ENCODE data around the gene LRMDA.

LRMDA gene

DNA sequence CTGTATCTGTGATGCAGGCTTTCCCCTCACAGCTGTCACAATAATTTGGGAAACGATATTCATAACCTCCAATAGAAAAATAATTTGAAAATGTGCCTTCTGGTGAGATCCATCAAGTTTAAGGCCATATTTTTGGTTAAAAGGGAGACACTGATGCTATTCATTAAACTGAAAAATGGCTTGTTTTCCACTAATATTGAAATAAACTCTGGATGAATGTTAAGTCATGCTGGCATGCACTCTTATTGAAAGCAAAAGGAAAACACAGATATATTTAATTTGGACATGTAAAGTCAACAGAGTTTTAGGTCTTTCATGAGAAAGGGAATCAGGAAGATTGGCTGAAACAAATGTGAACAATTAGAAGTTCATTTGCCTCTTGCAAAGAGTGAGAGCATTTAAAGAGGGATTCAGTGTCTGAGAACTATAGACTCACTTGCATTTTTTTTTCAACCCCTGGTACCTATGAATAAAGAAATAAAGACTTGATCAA, 879.2 kb downstream of the LRMDA start:
- TF ChIP-seq, protein P1, sequence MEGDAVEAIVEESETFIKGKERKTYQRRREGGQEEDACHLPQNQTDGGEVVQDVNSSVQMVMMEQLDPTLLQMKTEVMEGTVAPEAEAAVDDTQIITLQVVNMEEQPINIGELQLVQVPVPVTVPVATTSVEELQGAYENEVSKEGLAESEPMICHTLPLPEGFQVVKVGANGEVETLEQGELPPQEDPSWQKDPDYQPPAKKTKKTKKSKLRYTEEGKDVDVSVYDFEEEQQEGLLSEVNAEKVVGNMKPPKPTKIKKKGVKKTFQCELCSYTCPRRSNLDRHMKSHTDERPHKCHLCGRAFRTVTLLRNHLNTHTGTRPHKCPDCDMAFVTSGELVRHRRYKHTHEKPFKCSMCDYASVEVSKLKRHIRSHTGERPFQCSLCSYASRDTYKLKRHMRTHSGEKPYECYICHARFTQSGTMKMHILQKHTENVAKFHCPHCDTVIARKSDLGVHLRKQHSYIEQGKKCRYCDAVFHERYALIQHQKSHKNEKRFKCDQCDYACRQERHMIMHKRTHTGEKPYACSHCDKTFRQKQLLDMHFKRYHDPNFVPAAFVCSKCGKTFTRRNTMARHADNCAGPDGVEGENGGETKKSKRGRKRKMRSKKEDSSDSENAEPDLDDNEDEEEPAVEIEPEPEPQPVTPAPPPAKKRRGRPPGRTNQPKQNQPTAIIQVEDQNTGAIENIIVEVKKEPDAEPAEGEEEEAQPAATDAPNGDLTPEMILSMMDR (IDR thresholded peaks at IDR 0.05; ENCODE audit: low read depth, low read length) = no peak
- in situ Hi-C loops (cut with HindIII; ENCODE audit: low sequenced_read_pairs) = no loop called here
- DNase-seq (ENCODE audit: low read depth, low spot score) = no peak
- H3K4me3 ChIP-seq (ENCODE audit: low read depth, low read length) = no peak overlapping the region

DNA sequence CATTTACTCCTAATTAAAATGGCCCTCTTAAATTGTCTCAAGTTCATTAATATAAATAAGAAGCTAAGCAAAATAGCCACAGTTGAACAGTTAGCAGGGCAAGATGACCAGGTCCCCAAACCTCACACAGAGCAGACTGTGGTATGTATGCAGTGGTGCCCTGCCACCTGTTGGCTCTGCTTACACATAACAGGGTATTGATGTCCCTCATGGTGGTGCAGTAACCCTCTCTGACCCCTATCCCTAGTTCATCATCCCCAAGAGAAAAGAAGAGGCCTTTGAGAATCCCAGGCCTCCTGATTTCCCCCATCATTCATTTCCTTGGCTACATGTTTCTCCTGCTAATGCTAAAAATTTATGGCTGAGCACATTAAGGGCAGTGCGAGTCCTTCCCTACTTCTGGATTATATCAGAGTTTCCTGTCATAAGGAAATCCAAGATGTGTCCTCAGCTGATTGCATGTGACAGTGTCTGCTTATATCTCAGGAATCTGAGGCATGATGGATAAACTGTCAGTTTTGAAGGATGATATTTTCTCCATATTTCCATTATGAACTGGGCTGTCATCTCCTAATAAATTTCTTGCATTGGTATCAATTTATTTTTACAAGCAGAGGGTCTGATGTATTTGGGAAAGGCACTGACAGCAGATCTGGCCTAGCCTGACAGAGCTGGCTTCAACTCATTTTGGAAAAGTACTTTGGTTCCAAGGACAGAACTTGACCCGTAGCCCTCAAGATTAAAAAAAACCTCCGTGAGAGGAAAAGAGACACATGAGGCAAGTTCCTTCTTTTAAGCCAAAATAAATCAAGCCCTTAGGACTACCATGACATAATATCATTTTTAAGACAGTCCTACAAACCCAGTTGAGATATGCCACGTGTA, 880.6 kb downstream of the LRMDA start:
- H3K4me3 ChIP-seq (ENCODE audit: low read depth, low read length) = no peak overlapping the region
- no peak for DNase-seq (ENCODE audit: low read depth, low spot score)
- TF ChIP-seq, protein P1 (IDR thresholded peaks at IDR 0.05; ENCODE audit: low read depth, low read length) = peak; percentile 38
- in situ Hi-C loops (cut with HindIII; ENCODE audit: low sequenced_read_pairs) = no loop called here

DNA sequence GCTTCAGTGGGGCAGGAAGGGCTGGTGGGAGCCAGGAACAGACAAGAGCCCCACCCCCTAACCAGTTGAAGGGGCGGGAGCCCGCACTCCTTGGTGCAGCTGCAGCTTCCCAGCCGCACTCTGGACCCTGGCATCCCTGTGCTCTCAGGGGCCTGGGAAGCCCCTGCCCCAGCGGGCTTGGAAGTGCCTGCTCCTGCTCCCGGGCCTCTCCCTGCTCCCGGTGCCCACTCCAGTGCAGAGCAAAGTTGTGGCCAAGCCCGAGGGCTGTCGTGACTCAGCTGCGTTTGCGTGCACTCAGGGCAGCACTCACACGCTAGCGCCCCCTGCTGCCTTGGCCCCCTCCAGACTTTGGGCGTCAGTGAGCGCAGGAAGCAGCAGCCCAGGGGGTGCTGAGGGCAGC, 883.8 kb downstream of the LRMDA start:
- TF ChIP-seq, protein P1 (IDR thresholded peaks at IDR 0.05; ENCODE audit: low read depth, low read length) = no peak
- no peak for DNase-seq (ENCODE audit: low read depth, low spot score)
- in situ Hi-C loops (cut with HindIII; ENCODE audit: low sequenced_read_pairs) = no loop called here
- H3K4me3 ChIP-seq (ENCODE audit: low read depth, low read length) = no peak overlapping the region

DNA sequence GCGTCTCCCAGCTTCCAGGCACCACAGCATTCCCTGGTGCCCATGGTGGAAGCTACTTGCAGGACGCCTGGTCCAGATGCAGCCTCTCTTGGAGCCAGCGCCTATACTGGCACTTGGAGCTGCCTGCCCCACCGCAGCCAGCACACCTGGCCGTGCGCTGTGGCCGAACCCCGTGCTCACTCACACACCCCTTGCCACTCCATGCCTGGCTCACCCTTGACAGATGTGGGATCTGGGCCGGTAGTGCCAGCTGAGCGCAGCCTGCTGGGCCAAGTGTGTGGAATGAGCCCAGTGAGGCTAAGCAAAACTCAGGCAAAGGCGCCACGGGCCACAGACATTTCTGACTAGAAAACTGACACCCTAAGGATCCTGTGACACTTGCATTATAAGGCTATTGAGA, 884.8 kb downstream of the LRMDA start:
- no peak overlapping the region for H3K4me3 ChIP-seq (ENCODE audit: low read depth, low read length)
- in situ Hi-C loops (cut with HindIII; ENCODE audit: low sequenced_read_pairs) = no loop called here
- DNase-seq (ENCODE audit: low read depth, low spot score) = no peak
- TF ChIP-seq, protein P1 (IDR thresholded peaks at IDR 0.05; ENCODE audit: low read depth, low read length) = no peak

DNA sequence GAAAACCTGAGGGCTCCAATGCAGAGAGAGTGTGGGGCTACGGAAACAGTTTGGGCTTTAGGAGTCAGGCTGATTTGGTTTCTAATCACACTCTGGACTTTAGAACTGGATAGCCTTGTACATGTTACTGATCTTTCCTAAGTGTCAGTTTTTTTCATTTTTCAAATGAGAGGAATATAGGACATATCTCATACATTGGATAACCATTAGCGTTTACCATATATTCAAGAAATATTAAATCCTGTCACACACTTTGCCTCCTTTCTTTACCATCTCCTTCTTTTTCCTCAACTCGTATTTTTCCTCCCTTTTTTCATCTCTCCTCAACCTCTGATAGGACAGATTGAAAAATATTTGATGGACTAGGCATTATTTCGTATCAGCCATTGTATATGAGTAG, 885.7 kb downstream of the LRMDA start:
- no peak overlapping the region for H3K4me3 ChIP-seq (ENCODE audit: low read depth, low read length)
- TF ChIP-seq, protein P1 (IDR thresholded peaks at IDR 0.05; ENCODE audit: low read depth, low read length) = no peak
- in situ Hi-C loops (cut with HindIII; ENCODE audit: low sequenced_read_pairs) = no loop called here
- DNase-seq (ENCODE audit: low read depth, low spot score) = no peak

DNA sequence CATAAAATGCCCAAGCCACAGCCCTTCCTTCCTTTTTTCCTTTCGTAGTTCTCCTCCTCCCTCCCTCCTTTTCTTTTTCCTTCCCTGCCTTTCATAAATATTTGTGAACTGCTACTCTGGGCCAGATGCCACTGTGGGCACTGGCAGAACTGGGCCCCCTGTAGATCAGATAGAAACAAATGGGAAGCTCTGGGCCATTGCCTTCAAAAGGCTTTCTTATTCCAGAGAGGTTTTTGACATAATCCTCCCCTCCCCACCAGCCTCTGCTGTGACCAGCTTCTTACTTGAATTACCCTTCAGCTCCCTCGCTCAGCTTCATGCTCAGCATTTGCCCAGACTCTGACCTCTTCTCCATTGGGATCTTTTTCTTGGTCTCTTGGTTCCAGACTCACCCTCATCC, 886.8 kb downstream of the LRMDA start:
- in situ Hi-C loops (cut with HindIII; ENCODE audit: low sequenced_read_pairs) = no loop called here

More for the DNA sequence above, 886.8 kb downstream of the LRMDA start:
- TF ChIP-seq, protein P1 (IDR thresholded peaks at IDR 0.05; ENCODE audit: low read depth, low read length) = no peak
- no peak for DNase-seq (ENCODE audit: low read depth, low spot score)
- no peak overlapping the region for H3K4me3 ChIP-seq (ENCODE audit: low read depth, low read length)

Measured in astrocyte of the spinal cord (primary cell).